HG02885 (cell line): Measurements from ENCODE around the gene SLC19A3.
"Not testable (repeated sequence)": the region's sequence is repeated elsewhere in the genome, so short reads cannot be mapped to it uniquely, and the experiment has no call there.

Experiments
- ATAC-seq: cut with Tn5 transposase; IDR thresholded peaks from one replicate; pipeline ENCODE4 v1.9.1; 2021; ENCODE audit warnings: mild to moderate bottlenecking; ENCODE audit not compliant: unreplicated experiment, poor library complexity

SLC19A3 gene

GRCh38 chr2:227717687-227718567 lies at the start of gene SLC19A3:
Gene SLC19A3, minus strand, starts transcription at chr2:227718028. Its CDS starts 15,710 bp downstream, at chr2:227702318.
- ATAC-seq = no peak

- peak; percentile 99 for ATAC-seq
These were observed 48.6 kb upstream of the SLC19A3 start for GRCh38 chr2:227766373-227766883.

- ATAC-seq = peak; percentile 24
These were observed 48.1 kb upstream of the SLC19A3 start for GRCh38 chr2:227765788-227766372.

- no peak for ATAC-seq
These were observed 44.1 kb upstream of the SLC19A3 start for GRCh38 chr2:227761740-227762476.

- ATAC-seq = no peak
These were observed 41.7 kb upstream of the SLC19A3 start for GRCh38 chr2:227759411-227760118.

- not testable (repeated sequence) for ATAC-seq
These were observed 38.4 kb upstream of the SLC19A3 start for GRCh38 chr2:227756261-227756660.

GRCh38 chr2:227748079-227748478 lies 30.3 kb upstream of the SLC19A3 start:
- ATAC-seq = peak; percentile 66

GRCh38 chr2:227745594-227745993 lies 27.8 kb upstream of the SLC19A3 start, which contains the start of gene SCYGR8:
Gene SCYGR8, plus strand, starts transcription at chr2:227745894. Its CDS starts 0 bp downstream, at chr2:227745894.
- no peak for ATAC-seq

GRCh38 chr2:227740705-227741104 lies 22.9 kb upstream of the SLC19A3 start:
- ATAC-seq = not testable (repeated sequence)

- ATAC-seq = no peak
These were observed 21.5 kb upstream of the SLC19A3 start for GRCh38 chr2:227739351-227739750.

GRCh38 chr2:227728035-227728434 lies 10.2 kb upstream of the SLC19A3 start, which contains the start of gene SCYGR7:
Gene SCYGR7, plus strand, starts transcription at chr2:227728335. Its CDS starts 0 bp downstream, at chr2:227728335.
- no peak for ATAC-seq

GRCh38 chr2:227724394-227725039 lies 6.7 kb upstream of the SLC19A3 start, which contains the start of gene SCYGR6:
Gene SCYGR6, minus strand, starts transcription at chr2:227724757. Its CDS starts 0 bp downstream, at chr2:227724757.
- ATAC-seq = no peak

GRCh38 chr2:227722821-227723220 lies 5.0 kb upstream of the SLC19A3 start:
- ATAC-seq = not testable (repeated sequence)

GRCh38 chr2:227720680-227721079 lies 2.9 kb upstream of the SLC19A3 start:
- no peak for ATAC-seq

- ATAC-seq = no peak
These were observed 1.8 kb upstream of the SLC19A3 start for GRCh38 chr2:227719641-227720040.

- no peak for ATAC-seq
These were observed 1.3 kb downstream of the SLC19A3 start for GRCh38 chr2:227716501-227716900.

- ATAC-seq = no peak
These were observed 4.5 kb downstream of the SLC19A3 start for GRCh38 chr2:227713291-227713690.

- ATAC-seq = no peak
These were observed 6.8 kb downstream of the SLC19A3 start for GRCh38 chr2:227710986-227711385.

- ATAC-seq = no peak
These were observed 10.4 kb downstream of the SLC19A3 start for GRCh38 chr2:227707390-227707789.
